Measurements from ENCODE around the gene TYROBP.

TYROBP gene

DNA sequence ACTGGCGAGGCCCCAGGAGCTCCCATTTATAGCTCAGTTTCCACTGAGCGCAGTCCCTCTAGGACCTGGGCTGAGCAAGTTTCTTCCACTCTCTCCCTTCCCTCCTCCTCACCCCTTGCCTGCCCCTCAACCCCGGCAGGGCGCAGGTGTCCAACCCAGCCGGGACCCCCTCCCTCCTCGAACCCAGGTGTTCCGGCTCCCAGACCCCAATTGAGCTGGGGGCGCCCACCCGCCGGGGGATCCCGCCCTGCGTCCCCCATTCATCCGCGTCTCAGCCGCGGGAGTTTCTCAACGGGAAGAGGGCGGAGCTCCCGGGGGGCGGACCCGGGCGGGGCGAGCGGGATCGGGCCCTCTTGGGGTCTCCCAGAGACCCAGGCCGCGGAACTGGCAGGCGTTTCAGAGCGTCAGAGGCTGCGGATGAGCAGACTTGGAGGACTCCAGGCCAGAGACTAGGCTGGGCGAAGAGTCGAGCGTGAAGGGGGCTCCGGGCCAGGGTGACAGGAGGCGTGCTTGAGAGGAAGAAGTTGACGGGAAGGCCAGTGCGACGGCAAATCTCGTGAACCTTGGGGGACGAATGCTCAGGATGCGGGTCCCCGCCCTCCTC is 51.4 kb downstream of the TYROBP start, which contains the start of gene KIRREL2:
KIRREL2 (plus strand) TSS at position 366 of the 604 bp plus-strand sequence; CDS start at position 575, 209 bp downstream.
- H3K79me2 ChIP-seq (ENCODE audit: insufficient read depth, low read length) = no peaks in the 10 kb centered on the region
- no peaks in the 10 kb centered on the region for H3K36me3 ChIP-seq (ENCODE audit: low read length)
- H3K9me2 ChIP-seq (replicated peaks; ENCODE audit: insufficient read depth, low read length) = no peaks in the 10 kb centered on the region
- H3K4me3 ChIP-seq (ENCODE audit: insufficient read depth, low read length, poor library complexity, severe bottlenecking) = peak within 1 kb of the TSS; percentile 78
- H3K9ac ChIP-seq (ENCODE audit: low read length) = peak within 1 kb of the TSS; percentile 57
- no peaks in the 10 kb centered on the region for H3F3A ChIP-seq (ENCODE audit: insufficient read depth)
- H3K9me3 ChIP-seq (ENCODE audit: insufficient read depth, low read length) = no peaks in the 10 kb centered on the region
- H3K27me3 ChIP-seq (ENCODE audit: low read length) = no peaks in the 10 kb centered on the region
- no peak within 1 kb of the TSS for H3K27ac ChIP-seq (ENCODE audit: low read depth, low read length)
- peak within 1 kb of the TSS; percentile 86 for H2AFZ ChIP-seq (ENCODE audit: low read depth, low read length, severe bottlenecking)
- no peaks in the 10 kb centered on the region for H4K20me1 ChIP-seq (ENCODE audit: low read depth, low read length)
- H3K4me2 ChIP-seq (ENCODE audit: low read depth, low read length, poor library complexity, severe bottlenecking) = peak within 1 kb of the TSS; percentile 72
- no peak for TF ChIP-seq EZH2phosphoT487 (conservative IDR thresholded peaks at IDR 0.05; ENCODE audit: low read length)
- TF ChIP-seq, protein P1, sequence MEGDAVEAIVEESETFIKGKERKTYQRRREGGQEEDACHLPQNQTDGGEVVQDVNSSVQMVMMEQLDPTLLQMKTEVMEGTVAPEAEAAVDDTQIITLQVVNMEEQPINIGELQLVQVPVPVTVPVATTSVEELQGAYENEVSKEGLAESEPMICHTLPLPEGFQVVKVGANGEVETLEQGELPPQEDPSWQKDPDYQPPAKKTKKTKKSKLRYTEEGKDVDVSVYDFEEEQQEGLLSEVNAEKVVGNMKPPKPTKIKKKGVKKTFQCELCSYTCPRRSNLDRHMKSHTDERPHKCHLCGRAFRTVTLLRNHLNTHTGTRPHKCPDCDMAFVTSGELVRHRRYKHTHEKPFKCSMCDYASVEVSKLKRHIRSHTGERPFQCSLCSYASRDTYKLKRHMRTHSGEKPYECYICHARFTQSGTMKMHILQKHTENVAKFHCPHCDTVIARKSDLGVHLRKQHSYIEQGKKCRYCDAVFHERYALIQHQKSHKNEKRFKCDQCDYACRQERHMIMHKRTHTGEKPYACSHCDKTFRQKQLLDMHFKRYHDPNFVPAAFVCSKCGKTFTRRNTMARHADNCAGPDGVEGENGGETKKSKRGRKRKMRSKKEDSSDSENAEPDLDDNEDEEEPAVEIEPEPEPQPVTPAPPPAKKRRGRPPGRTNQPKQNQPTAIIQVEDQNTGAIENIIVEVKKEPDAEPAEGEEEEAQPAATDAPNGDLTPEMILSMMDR (IDR thresholded peaks at IDR 0.05; ENCODE audit: insufficient read depth, low read length, poor library complexity, severe bottlenecking) = no peak

Measured in SU-DHL-6 (cell line).